Loucy (cell line): ENCODE results near the gene PLA2G12B.

Source experiments
- H2AFZ ChIP-seq: fragments of 200-600 bp; sonication (generic); 2 replicates; pipeline ENCODE4 v1.6.0; 2016; ENCODE audit warnings: antibody characterized with exemption, mild to moderate bottlenecking, low read length, moderate library complexity
- H3F3A ChIP-seq: fragments of 200-600 bp; 2 replicates; pipeline ENCODE4 v1.6.0; 2016; ENCODE audit warnings: antibody characterized with exemption, low read depth, mild to moderate bottlenecking
- H3K27me3 ChIP-seq: fragments of 200-600 bp; sonication (generic); 2 replicates; pipeline ENCODE4 v1.6.1; 2014; ENCODE audit warnings: low read length, mild to moderate bottlenecking; ENCODE audit not compliant: insufficient read depth, poor library complexity, severe bottlenecking
- H3K36me3 ChIP-seq: fragments of 200-600 bp; sonication (generic); 2 replicates; pipeline ENCODE4 v1.6.1; 2016; ENCODE audit warnings: low read length; ENCODE audit not compliant: insufficient read depth
- H3K4me1 ChIP-seq: fragments of 200-600 bp; sonication (generic); 2 replicates; pipeline ENCODE4 v1.5.1; 2014; ENCODE audit warnings: low read length, mild to moderate bottlenecking; ENCODE audit not compliant: insufficient read depth, poor library complexity, severe bottlenecking
- H3K4me2 ChIP-seq: fragments of 200-600 bp; sonication (generic); 2 replicates; pipeline ENCODE4 v1.6.0; 2014; ENCODE audit warnings: antibody characterized with exemption, low read length, low read depth, mild to moderate bottlenecking; ENCODE audit not compliant: poor library complexity, severe bottlenecking
- H3K4me3 ChIP-seq: fragments of 200-600 bp; sonication (generic); 2 replicates; pipeline ENCODE4 v1.5.1; 2014; ENCODE audit warnings: low read length, mild to moderate bottlenecking, mixed read lengths; ENCODE audit not compliant: poor library complexity, severe bottlenecking
- H3K79me2 ChIP-seq: fragments of 200-600 bp; sonication (generic); 2 replicates; pipeline ENCODE4 v1.6.1; 2014; ENCODE audit warnings: low read length; ENCODE audit not compliant: insufficient read depth
- H3K9ac ChIP-seq: fragments of 200-600 bp; sonication (generic); 2 replicates; pipeline ENCODE4 v1.6.0; 2014; ENCODE audit warnings: mild to moderate bottlenecking, low read depth, low read length, moderate library complexity; ENCODE audit not compliant: poor library complexity, severe bottlenecking
- H3K9me2 ChIP-seq: fragments of 200-600 bp; sonication (generic); replicated peaks from 2 replicates; pipeline ENCODE4 v1.6.1; 2016; ENCODE audit warnings: low read depth, low read length, mixed read lengths
- H3K9me3 ChIP-seq: fragments of 200-600 bp; sonication (generic); 2 replicates; pipeline ENCODE4 v1.6.1; 2014; ENCODE audit warnings: mild to moderate bottlenecking, antibody characterized with exemption, low read length, low read depth; ENCODE audit not compliant: insufficient read depth
- H4K20me1 ChIP-seq: fragments of 200-600 bp; sonication (generic); 2 replicates; pipeline ENCODE4 v1.6.0; 2014; ENCODE audit warnings: antibody characterized with exemption, low read length, mild to moderate bottlenecking; ENCODE audit not compliant: insufficient read depth, poor library complexity, severe bottlenecking
- CTCF ChIP-seq: fragments of 200-600 bp; sonication (generic); conservative IDR thresholded peaks from 2 replicates; pipeline ENCODE4 v1.5.1; 2014; ENCODE audit warnings: mild to moderate bottlenecking, antibody characterized with exemption, low read length
- EZH2phosphoT487 ChIP-seq: fragments of 200-600 bp; IDR thresholded peaks from 2 replicates; pipeline ENCODE4 v1.6.1; 2018; ENCODE audit warnings: antibody characterized with exemption, mild to moderate bottlenecking, moderate library complexity, borderline replicate concordance

Gene PLA2G12B

GRCh38 chr10:72888151-72888638 lies 66.4 kb downstream of the PLA2G12B start:
- no peaks in the 10 kb centered on the region for H3K9me2 ChIP-seq
- H4K20me1 ChIP-seq: no peaks in the 10 kb centered on the region
- H3K9ac ChIP-seq: no peak overlapping the region
- H3K27me3 ChIP-seq: no peaks in the 10 kb centered on the region
- H2AFZ ChIP-seq: no peak overlapping the region
- H3K4me1 ChIP-seq: peaks cover 8% of the 10 kb centered on the region
- H3K79me2 ChIP-seq: no peaks in the 10 kb centered on the region
- no peaks in the 10 kb centered on the region for H3F3A ChIP-seq
- H3K4me3 ChIP-seq: no peak overlapping the region
- no peak overlapping the region for H3K4me2 ChIP-seq
- H3K9me3 ChIP-seq: no peaks in the 10 kb centered on the region
- no peak for TF ChIP-seq EZH2phosphoT487
- no peak for TF ChIP-seq CTCF
- H3K36me3 ChIP-seq: peaks cover 5% of the 10 kb centered on the region; the same call in 1 of the 2 replicates

DNA sequence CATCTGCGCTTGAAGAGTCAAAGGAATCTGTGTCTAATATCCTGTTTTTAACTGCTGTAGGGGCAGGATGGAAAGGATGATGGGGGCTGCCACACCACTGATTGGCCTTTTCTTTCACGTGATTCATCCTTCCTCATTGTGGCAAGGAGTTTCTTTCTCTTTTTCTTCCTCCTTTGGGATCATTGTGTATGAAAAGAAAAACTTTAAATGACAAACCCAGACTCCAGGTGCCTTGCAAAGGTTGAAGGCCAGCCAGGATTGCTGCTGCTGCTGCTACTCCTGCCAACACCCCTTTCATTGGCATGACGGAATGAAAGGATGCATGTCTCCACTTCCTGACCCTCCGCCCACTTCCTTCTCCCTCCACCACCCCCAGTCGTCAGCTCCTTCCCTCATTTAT lies 67.6 kb downstream of the PLA2G12B start:
- TF ChIP-seq CTCF: no peak
- TF ChIP-seq EZH2phosphoT487: no peak
- no peaks in the 10 kb centered on the region for H3K9me2 ChIP-seq
- H3K4me2 ChIP-seq: no peak overlapping the region
- peaks cover 8% of the 10 kb centered on the region for H3K4me1 ChIP-seq
- no peak overlapping the region for H3K4me3 ChIP-seq
- peaks cover 5% of the 10 kb centered on the region; the same call in 1 of the 2 replicates for H3K36me3 ChIP-seq
- H4K20me1 ChIP-seq: no peaks in the 10 kb centered on the region
- H2AFZ ChIP-seq: no peak overlapping the region
- no peaks in the 10 kb centered on the region for H3K79me2 ChIP-seq
- H3F3A ChIP-seq: no peaks in the 10 kb centered on the region
- no peak overlapping the region for H3K9ac ChIP-seq
- no peaks in the 10 kb centered on the region for H3K27me3 ChIP-seq
- H3K9me3 ChIP-seq: no peaks in the 10 kb centered on the region

DNA sequence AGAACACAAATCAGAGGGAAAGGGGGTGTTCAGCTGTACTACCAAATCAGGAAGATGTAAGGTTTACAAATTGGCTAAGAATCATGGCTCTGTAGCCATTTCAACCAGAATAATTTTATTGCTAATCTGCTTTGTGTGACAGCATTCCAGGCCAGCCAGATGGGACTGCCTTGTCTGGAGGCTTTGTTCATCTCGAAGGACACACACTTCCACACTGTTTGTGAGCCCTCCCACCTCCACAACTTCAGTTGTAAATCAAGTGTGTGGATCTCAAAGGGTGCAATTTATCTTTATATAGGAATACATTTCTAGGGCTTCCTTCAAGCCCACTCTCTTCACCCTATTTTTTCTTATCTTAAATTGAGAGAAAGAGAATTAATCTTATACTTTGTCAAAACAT lies 68.0 kb downstream of the PLA2G12B start:
- H3K9me2 ChIP-seq: no peaks in the 10 kb centered on the region
- H3K9me3 ChIP-seq: no peaks in the 10 kb centered on the region
- H3K79me2 ChIP-seq: no peaks in the 10 kb centered on the region
- no peak for TF ChIP-seq CTCF
- no peak for TF ChIP-seq EZH2phosphoT487
- peaks cover 5% of the 10 kb centered on the region; the same call in 1 of the 2 replicates for H3K36me3 ChIP-seq
- H3K4me3 ChIP-seq: no peak overlapping the region
- H4K20me1 ChIP-seq: no peaks in the 10 kb centered on the region
- H3K4me1 ChIP-seq: peaks cover 8% of the 10 kb centered on the region
- H2AFZ ChIP-seq: no peak overlapping the region
- no peak overlapping the region for H3K9ac ChIP-seq
- no peaks in the 10 kb centered on the region for H3K27me3 ChIP-seq
- no peaks in the 10 kb centered on the region for H3F3A ChIP-seq
- H3K4me2 ChIP-seq: no peak overlapping the region
